Psoas muscle (tissue), 8 donors: Measurements from ENCODE around the gene LHX3. TPM values are rescaled to one million over a fixed set of nuclear protein-coding genes. Genes with fewer than 3 reads are reported as not detected.

Experiments
- ATAC-seq, 4 donors: fragments of 200-7000 bp; cut with Tn5 transposase; one replicate each; pipeline ENCODE4 v1.9.1; 2020; ENCODE audit warnings: moderate library complexity in 3 of 4, mild to moderate bottlenecking in 2 of 4
- DNase-seq, 2 donors: peaks; one replicate each; pipeline ENCODE4 v3.0.0-alpha.2; 2020
- H3K27ac ChIP-seq: fragments of 200-600 bp; one replicate; pipeline ENCODE4 v1.8.0; 2022
- H3K27me3 ChIP-seq, 3 donors: fragments of 200-600 bp in 1 of 3; one replicate each; pipeline versions ENCODE4 v1.6.1 to v1.8.0; 2013 to 2022; ENCODE audit warnings: low read length in 2 of 3, mild to moderate bottlenecking in 2 of 3, moderate library complexity in 1 of 3; ENCODE audit not compliant: insufficient read depth in 3 of 3
- H3K36me3 ChIP-seq, 2 donors: fragments of 200-600 bp in 1 of 2; one replicate each; pipeline versions ENCODE4 v1.6.1 to v1.8.0; 2013 to 2022; ENCODE audit warnings: low read depth in 1 of 2, mild to moderate bottlenecking in 1 of 2, moderate library complexity in 1 of 2; ENCODE audit not compliant: insufficient read depth in 1 of 2
- H3K4me1 ChIP-seq: fragments of 200-600 bp; one replicate; pipeline ENCODE4 v1.8.0; 2022
- H3K4me3 ChIP-seq: fragments of 200-600 bp; one replicate; pipeline ENCODE4 v1.8.0; 2022; ENCODE audit warnings: mild to moderate bottlenecking
- H3K9me3 ChIP-seq: fragments of 200-600 bp; one replicate; pipeline ENCODE4 v1.8.0; 2022
- CTCF ChIP-seq: fragments of 200-600 bp; IDR thresholded peaks from one replicate; pipeline ENCODE4 v1.8.0; 2022; ENCODE audit warnings: antibody characterized with exemption
- WGBS, 3 donors: extraction: QIAGEN DNeasy Blood & Tissue Kit; methylation state at CpG; one replicate each; pipeline versions ENCODE4 v1.1.6 to v1.1.7; 2013; 5-methylcytosine and 5-hydroxymethylcytosine counted together
- intact Hi-C, 2 donors: fragments of 100-400 bp; cut with DNase I; formaldehyde crosslinking; loops; one replicate each; pipeline versions ENCODE4 v1.11.0 to v1.14.2; 2022
- polyA plus RNA-seq, 3 donors: library from polyadenylated mRNA; stranded (reverse); fragments of 200-250 nt; gene quantifications; one replicate each; pipeline ENCODE4 v1.2.3, GENCODE V29; 2013
- total RNA-seq, 4 donors: library from RNA; stranded (reverse); fragmentation: NEBNext Ultra II Directional in 2 of 4; extraction: Animal tissue kit (Norgen Biotek cat#: 25700) in 2 of 4; gene quantifications; one replicate each; pipeline versions ENCODE4 v1.2.1 to v1.2.4, GENCODE V29; 2021 to 2023
- donor health status: healthy with polysubstance abuse.
- donor health status: DM: no; HTN: no; CAD: no; lungs with moderate emphysema.
- donor health status: Bipolar disorder and iron deficiency.
- donor health status: healthy.
- donor health status: DM: yes; HTN: yes; CAD: no.
- donor health status: DM: no; HTN: no; CAD: no.
- donor health status: DM: no; HTN: no; CAD: no.
- donor health status: DM: yes; HTN: yes; CAD: no.

LHX3 gene
- total and polyA plus RNA-seq, 7 donors, result not detected

DNA sequence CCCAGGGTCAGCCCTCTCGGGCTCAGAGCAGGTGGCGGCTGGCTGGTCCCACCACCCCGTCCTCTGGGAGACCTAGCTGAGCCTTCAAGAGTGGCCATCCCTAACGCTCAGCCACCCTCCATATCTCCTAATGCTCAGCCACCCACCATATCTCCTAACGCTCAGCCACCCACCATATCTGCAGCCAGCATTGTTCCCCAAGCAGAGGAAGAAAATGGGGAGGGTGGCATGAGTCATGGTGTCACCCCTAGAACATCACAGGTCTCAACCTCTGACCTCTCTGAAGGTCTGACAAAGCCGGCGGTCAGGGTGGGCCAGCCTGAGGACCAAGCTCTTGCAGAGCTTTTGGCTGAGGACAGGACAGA lies 14.7 kb downstream of the LHX3 start:
- intact Hi-C loops, result no loop called here
- ATAC-seq (no peak), DNase-seq (no peak)
- Histone ChIP-seq H3K4me3 (no peak overlapping the region), H3K36me3 (no peaks in the 10 kb centered on the region), H3K27me3 (peaks cover 0 to 88% (median 22%) of the 10 kb centered on the region in 3 donors), H3K4me1 (no peaks in the 10 kb centered on the region), H3K27ac (no peak overlapping the region), H3K9me3 (no peaks in the 10 kb centered on the region)
- no peak for TF ChIP-seq CTCF
- 50 to 64% (median 56%) methylated on average over 7 of the region's 7 CpGs for WGBS, 3 donors

DNA sequence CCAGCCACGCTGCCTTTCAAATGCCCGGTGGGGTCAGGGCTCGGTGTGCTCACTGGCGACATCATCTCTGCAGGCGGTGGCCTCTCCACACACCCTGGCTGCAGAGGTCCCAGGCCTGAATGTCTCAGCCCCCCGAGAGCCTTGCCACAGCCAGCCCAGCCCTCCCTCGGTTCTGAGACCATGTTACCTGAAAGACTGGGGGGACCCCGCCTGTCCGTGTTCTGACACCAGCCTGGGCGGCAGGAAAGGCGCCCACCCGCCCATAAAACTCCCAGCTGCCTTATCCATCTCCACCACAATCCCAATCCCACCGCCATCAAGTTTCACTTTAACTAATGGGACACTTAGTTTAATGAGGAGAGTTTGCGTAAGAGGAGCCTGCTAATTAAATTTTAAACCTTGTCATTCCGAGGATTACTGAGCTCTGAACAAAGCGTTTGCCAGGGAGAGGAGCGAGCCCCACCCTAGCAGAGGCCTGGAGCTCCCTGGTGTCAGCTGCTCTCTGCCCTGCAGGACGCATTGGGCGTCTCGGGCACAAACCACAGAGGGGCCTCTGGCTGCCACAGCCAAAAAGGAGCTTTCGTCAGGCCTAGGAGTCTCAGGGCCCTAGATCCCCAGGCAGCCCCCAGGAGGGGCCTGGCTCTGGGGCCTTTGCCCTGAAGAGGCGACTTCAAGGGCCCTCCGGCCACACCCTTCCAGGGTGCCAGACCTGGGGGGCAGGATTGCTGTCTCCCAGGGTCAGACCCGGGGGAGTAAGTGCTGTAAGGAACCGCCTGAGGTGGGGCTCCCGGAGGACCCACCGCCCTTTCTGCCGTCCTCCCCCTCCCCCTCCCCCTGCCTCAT lies 15.3 kb downstream of the LHX3 start:
- ATAC-seq (no peak), DNase-seq (no peak)
- Histone ChIP-seq H3K9me3 (no peaks in the 10 kb centered on the region), H3K4me1 (no peaks in the 10 kb centered on the region), H3K27me3 (peaks cover 0 to 89% (median 22%) of the 10 kb centered on the region in 3 donors), H3K36me3 (no peaks in the 10 kb centered on the region), H3K4me3 (no peak overlapping the region), H3K27ac (no peak overlapping the region)
- intact Hi-C loops, result no loop called here
- 33 to 35% (median 34%) methylated on average over 26 to 28 of the region's 28 CpGs for WGBS, 3 donors
- no peak for TF ChIP-seq CTCF

- TF ChIP-seq CTCF, result no peak
- no peak overlapping the region for H3K27ac ChIP-seq
- no peaks in the 10 kb centered on the region for H3K36me3 ChIP-seq
- no peak overlapping the region for H3K4me3 ChIP-seq
- intact Hi-C loops, result no loop called here
- H3K4me1 ChIP-seq, result no peaks in the 10 kb centered on the region
- ATAC-seq, result no peak
- peaks cover 0 to 83% (median 19%) of the 10 kb centered on the region in 3 donors for H3K27me3 ChIP-seq
- no peaks in the 10 kb centered on the region for H3K9me3 ChIP-seq
- no peak for DNase-seq
- 56 to 62% (median 60%) methylated on average over 25 of the region's 25 CpGs for WGBS, 3 donors
Observed at GRCh38 chr9:136187683-136188586, 17.0 kb downstream of the LHX3 start.

- H3K4me1 ChIP-seq, result no peaks in the 10 kb centered on the region
- H3K27ac ChIP-seq, result no peak overlapping the region
- TF ChIP-seq CTCF, result no peak
- peaks cover 0 to 76% (median 14%) of the 10 kb centered on the region in 3 donors for H3K27me3 ChIP-seq
- intact Hi-C loops, result no loop called here
- DNase-seq (no peak), ATAC-seq (no peak)
- WGBS, 3 donors, result 85 to 86% (median 86%) methylated on average over 18 of the region's 18 CpGs
- no peaks in the 10 kb centered on the region for H3K9me3 ChIP-seq
- no peaks in the 10 kb centered on the region for H3K36me3 ChIP-seq
- H3K4me3 ChIP-seq, result no peak overlapping the region
Observed at GRCh38 chr9:136187197-136187596, 17.7 kb downstream of the LHX3 start.
